ENCODE measurements around the gene NMT1.

Gene NMT1

DNA sequence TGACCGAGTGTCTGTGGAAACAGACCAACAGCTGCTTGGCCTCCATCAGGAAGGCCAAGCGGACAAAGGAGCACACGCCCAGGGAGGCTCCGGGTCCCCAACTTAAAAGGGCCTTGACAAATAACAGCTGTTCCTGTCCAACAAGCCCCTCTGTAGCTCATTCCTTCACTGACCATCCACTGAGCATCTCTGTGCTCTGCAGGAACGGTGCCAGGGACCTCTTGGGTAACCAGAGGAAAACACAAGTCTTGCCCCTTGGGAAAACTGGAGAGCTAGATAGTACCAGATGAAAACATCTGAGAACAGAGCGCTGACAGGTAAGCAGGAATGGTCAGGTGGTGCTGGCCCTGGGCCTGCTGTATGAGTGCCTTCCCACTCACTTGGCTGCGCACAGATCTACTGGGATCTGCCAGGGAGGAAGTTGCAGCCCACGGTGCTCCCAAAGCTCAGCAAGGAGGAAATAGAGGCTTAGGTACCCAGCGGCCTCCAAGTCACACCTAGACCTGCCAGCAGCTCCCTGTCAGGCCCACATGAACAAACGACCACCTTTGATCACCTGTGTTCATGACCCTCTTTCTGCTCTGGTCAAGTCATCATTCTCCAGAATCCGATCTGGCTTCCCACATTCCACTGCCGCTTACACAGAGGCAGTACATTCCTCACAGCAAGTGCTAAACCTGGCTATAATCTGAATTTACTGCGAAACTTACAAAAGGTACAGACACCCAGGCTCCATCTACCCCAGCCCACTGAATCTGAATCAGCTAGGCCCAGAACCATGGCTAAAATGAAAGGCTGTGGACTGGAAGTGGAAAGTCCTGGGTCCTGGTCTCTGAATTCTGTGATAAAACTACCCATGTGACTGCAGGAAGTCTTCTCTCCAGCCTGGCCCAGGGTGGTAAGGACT is 22.1 kb upstream of the NMT1 start:
- Histone ChIP-seq H3F3A (ENCODE audit: control insufficient read depth, insufficient read depth) (no peaks in the 10 kb centered on the region), H3K9me2 (replicated peaks; ENCODE audit: control insufficient read depth, low read length) (no peaks in the 10 kb centered on the region), H3K4me3 (ENCODE audit: low read length) (no peak overlapping the region), H3K79me2 (ENCODE audit: control insufficient read depth, low read length) (peaks cover 40% of the 10 kb centered on the region), H4K20me1 (ENCODE audit: control insufficient read depth, insufficient read depth, low read depth, low read length) (peaks cover 6% of the 10 kb centered on the region; the same call in 1 of the 2 replicates), H3K36me3 (ENCODE audit: control insufficient read depth, low read length) (peaks cover 12% of the 10 kb centered on the region), H3K27ac (ENCODE audit: low read depth, low read length) (no peak overlapping the region), H3K4me2 (ENCODE audit: low read length) (no peak overlapping the region), H3K4me1 (ENCODE audit: control insufficient read depth, low read length) (peaks cover 4% of the 10 kb centered on the region; the same call in 1 of the 2 replicates), H3K27me3 (ENCODE audit: control insufficient read depth, low read length) (no peaks in the 10 kb centered on the region), H3K9me3 (ENCODE audit: control insufficient read depth, insufficient read depth, low read length) (no peaks in the 10 kb centered on the region)
- no peak for TF ChIP-seq CTCF (IDR thresholded peaks at IDR 0.05; ENCODE audit: low read depth, low read length, poor library complexity, severe bottlenecking)
- no peak for TF ChIP-seq EZH2phosphoT487 (IDR thresholded peaks at IDR 0.05; ENCODE audit: borderline replicate concordance, low read length)

GRCh38 chr17:45040459-45040858 is 20.7 kb upstream of the NMT1 start:
- no peaks in the 10 kb centered on the region for H3F3A ChIP-seq (ENCODE audit: control insufficient read depth, insufficient read depth)
- no peak for TF ChIP-seq CTCF (IDR thresholded peaks at IDR 0.05; ENCODE audit: low read depth, low read length, poor library complexity, severe bottlenecking)
- TF ChIP-seq EZH2phosphoT487 (IDR thresholded peaks at IDR 0.05; ENCODE audit: borderline replicate concordance, low read length) = no peak
- no peaks in the 10 kb centered on the region for H3K27me3 ChIP-seq (ENCODE audit: control insufficient read depth, low read length)
- H3K4me3 ChIP-seq (ENCODE audit: low read length) = no peak overlapping the region
- H3K79me2 ChIP-seq (ENCODE audit: control insufficient read depth, low read length) = peaks cover 47% of the 10 kb centered on the region
- H3K9me2 ChIP-seq (replicated peaks; ENCODE audit: control insufficient read depth, low read length) = no peaks in the 10 kb centered on the region
- H3K27ac ChIP-seq (ENCODE audit: low read depth, low read length) = no peak overlapping the region
- peaks cover 4% of the 10 kb centered on the region; the same call in 1 of the 2 replicates for H3K4me1 ChIP-seq (ENCODE audit: control insufficient read depth, low read length)
- H3K4me2 ChIP-seq (ENCODE audit: low read length) = no peak overlapping the region
- 0 out of 2 replicates have a peak, but pooled peaks cover 3% of the 10 kb centered on the region for H3K36me3 ChIP-seq (ENCODE audit: control insufficient read depth, low read length)
- no peaks in the 10 kb centered on the region for H3K9me3 ChIP-seq (ENCODE audit: control insufficient read depth, insufficient read depth, low read length)
- H4K20me1 ChIP-seq (ENCODE audit: control insufficient read depth, insufficient read depth, low read depth, low read length) = peaks cover 6% of the 10 kb centered on the region; the same call in 1 of the 2 replicates

- Histone ChIP-seq H3K27me3 (ENCODE audit: control insufficient read depth, low read length) (no peaks in the 10 kb centered on the region), H3K4me3 (ENCODE audit: low read length) (no peak overlapping the region), H3K79me2 (ENCODE audit: control insufficient read depth, low read length) (peaks cover 64% of the 10 kb centered on the region), H3K36me3 (ENCODE audit: control insufficient read depth, low read length) (0 out of 2 replicates have a peak, but pooled peaks cover 3% of the 10 kb centered on the region), H3K4me2 (ENCODE audit: low read length) (no peak overlapping the region), H3K9me3 (ENCODE audit: control insufficient read depth, insufficient read depth, low read length) (no peaks in the 10 kb centered on the region), H3F3A (ENCODE audit: control insufficient read depth, insufficient read depth) (0 out of 2 replicates have a peak, but pooled peaks cover 3% of the 10 kb centered on the region), H3K27ac (ENCODE audit: low read depth, low read length) (no peak overlapping the region), H3K9me2 (replicated peaks; ENCODE audit: control insufficient read depth, low read length) (no peaks in the 10 kb centered on the region), H3K4me1 (ENCODE audit: control insufficient read depth, low read length) (no peaks in the 10 kb centered on the region), H4K20me1 (ENCODE audit: control insufficient read depth, insufficient read depth, low read depth, low read length) (peaks cover 6% of the 10 kb centered on the region; the same call in 1 of the 2 replicates)
- TF ChIP-seq EZH2phosphoT487 (IDR thresholded peaks at IDR 0.05; ENCODE audit: borderline replicate concordance, low read length) = no peak
- no peak for TF ChIP-seq CTCF (IDR thresholded peaks at IDR 0.05; ENCODE audit: low read depth, low read length, poor library complexity, severe bottlenecking)
These were observed 18.6 kb upstream of the NMT1 start for GRCh38 chr17:45042346-45043120.

Measured in DOHH2 (cell line).